Glomerular visceral epithelial cell (primary cell): ENCODE results near the gene CCDC30.
"Not testable (repeated sequence)": the region's sequence is repeated elsewhere in the genome, so short reads cannot be mapped to it uniquely, and the experiment has no call there.

Experiments
- DNase-seq: peaks from one replicate; pipeline ENCODE4 v3.0.0-alpha.2; 2016; ENCODE audit errors: extremely low spot score

Gene CCDC30

DNA sequence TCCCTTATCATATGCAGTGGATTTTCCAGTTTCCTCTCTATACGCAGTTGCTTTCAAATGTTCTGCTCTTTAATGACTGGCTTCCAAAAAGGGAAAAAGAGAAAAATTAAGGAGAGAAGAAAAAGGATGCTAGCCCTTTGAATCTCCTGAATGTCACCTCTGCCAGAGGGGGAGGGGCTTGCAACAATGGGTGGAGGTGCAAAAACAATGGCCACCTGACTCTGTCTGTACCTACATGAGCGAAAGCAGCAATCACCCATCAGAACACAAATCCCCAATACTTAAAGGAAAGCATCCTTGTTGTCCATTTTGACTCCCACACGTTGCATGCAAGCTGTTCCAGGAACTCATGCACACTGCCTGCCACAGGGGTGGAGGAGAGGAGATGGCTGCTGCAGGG is 61.2 kb downstream of the CCDC30 start:
- DNase-seq = no peak

DNA sequence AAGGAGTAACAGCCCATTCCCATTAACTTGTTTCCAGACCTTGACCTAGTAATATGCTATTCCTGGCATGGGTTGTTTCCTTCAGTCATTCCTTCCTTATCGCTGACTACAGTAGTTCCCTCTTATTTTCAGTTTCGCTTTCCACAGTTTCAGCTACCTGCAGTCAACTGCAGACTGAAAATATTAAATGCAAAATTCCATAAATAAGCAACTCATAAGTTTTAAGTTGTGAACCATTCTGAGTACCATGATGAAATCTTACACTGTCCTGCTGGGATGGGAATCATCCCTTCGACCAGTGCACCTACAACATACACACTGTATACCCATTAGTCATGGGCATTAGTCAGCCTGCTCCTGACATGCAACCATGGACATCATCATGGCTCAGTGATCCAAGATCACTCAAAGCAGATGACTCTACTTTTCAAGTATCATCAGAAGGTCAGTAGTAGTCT is 66.7 kb downstream of the CCDC30 start:
- peak; percentile 89 for DNase-seq

DNA sequence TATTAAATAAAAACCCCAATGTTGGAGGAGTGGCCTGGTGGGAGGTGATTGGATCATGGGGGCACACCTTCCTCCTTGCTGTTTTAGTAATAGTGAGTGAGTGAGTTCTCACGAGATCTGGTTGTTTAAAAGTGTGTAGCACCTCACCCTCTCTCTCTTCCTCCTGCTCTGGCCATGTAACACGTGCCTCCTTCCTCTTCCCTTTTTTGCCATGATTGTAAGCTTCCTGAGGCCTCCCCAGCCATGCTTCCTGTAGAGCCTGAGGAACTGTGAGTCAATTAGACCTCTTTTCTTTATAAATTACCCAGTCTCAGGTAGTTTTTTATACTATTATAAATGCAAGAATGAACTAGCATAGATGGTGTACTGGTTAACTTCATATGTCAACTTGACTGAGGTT is 68.0 kb downstream of the CCDC30 start:
- no peak for DNase-seq

DNA sequence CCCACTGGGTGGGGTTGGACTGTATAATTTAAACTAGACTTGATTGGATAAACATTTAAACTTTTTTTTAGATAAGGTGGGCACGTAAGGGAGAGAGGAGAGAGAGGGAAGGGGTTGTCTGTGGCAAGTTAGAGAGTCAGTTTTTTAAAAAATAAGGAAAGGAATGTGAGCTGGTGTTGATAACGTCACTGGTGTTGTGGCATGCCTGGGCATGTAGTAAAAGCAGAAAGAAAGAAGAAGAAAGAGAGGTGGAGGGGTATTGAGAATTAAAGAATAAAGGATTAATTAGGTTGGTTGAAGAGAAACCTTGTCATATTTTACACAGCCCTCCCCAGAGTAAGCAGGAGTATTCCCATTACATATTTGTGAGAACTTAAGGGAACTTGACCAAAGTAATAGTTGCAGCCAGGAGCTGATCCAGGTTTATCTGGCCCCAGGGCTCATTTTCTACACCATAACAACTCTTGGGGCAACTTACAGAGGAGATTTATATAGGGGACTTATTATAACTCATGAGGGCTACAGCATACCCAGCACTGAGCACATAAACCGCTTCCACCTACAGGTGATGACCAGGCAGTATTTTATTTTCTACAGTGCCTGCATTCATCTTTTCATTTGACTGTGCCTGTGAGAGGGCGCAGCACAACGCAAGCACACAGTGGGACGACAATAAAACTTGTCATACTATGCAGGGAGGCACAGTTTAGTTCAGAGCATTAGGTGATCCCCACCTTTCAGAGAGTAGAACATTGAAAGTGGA is 70.2 kb downstream of the CCDC30 start:
- no peak for DNase-seq

DNA sequence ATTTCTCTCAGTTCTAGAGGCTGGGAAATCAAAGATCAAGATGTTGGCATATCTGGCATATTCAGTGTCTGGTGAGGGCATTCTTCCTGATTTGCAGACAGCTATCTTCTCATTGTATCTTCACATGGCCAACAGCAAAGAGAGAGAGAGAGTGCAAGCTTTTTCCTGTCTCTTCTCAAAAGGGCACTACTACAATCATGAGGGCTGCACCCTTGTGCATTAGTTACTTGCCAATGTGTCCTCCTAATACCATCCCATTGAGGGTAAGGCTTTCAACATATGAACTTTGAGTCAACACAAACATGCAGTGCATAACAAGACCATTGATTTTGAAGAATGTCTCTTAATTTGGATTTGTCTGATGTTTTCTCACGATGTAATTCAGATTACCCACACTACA is 78.0 kb downstream of the CCDC30 start:
- no peak for DNase-seq

DNA sequence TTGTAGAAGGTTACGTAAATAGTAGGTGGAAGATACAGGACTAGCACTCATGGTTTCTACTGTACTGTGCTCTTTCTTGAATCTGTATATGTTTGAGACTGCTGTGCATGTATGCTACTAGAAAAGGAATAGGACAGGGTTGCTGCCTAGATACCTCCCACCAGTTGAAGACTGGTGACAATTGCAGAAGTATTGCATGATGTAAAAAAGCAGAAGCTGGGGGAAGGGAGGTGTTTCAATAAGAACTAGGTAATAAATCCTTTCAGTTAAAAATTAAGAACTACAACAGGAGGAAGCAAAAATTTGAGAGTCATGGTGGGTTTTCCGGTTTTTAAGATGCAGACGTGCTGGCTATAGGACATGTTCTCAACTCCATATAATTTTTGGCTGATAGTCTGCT is 88.1 kb downstream of the CCDC30 start:
- no peak for DNase-seq

DNA sequence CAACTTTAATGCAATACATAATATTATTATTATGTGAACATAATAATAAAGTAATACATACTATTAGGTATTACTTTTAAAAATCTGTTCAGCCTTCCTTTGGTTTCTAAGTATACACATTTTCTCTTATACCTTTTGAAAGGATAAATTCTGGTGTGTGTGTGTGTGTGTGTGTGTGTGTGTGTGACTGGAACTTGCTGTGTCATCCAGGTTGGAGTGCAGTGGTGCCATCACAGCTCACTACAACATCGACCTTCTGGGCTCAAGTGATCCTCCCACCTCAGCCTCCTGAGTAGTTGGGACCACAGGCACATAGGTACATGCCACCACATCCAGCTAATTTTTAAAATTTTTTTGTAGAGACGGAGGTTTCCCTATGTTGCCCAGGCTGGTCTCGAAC is 88.5 kb downstream of the CCDC30 start:
- DNase-seq = no peak

DNA sequence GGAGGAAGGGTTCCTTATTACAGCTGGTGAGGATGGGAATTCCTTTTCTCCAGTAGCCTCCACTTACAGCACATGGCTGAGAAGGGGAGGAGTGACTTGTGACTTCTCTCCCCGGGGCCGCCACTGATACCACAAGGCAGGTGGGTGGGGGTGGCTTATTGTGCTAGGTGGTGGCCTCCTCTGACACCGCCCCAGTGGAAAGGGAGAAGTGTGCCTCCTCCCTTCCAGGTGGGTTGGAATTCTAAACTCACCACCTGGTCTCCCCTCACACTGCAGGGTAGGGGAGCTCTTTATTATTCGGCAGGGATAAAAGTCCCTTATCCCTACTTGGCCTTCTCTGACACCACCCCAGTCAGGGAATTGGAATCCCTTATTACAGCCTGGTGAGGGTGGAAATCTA is 89.5 kb downstream of the CCDC30 start:
- DNase-seq = no peak

DNA sequence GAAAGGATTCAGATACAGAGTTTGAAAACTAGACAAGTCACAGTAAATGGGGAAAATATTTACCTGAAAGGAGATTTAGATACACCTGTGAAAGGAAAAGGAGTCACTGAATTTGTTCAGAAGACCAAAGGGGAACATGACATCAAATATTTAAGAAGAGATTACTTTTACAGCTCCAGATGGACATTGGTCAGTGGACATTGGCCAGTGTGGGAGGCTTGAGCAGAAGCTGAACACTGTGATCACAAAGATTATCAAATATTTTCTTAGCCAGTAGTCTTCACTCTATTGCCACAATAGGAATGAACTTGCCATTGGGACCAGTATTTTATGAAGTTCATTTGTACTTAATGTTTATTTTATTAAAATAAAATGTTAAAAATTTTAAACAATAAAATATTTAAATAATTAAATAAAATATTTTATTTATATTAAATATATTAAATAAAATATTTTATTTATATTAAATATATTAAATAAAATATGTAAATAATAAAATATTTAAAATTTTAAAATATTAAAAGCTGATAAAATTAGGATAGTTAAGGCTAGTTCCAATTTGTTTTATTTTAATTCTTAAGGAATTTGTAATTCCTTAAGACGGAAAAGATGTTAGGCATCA is 94.3 kb downstream of the CCDC30 start:
- DNase-seq = no peak

DNA sequence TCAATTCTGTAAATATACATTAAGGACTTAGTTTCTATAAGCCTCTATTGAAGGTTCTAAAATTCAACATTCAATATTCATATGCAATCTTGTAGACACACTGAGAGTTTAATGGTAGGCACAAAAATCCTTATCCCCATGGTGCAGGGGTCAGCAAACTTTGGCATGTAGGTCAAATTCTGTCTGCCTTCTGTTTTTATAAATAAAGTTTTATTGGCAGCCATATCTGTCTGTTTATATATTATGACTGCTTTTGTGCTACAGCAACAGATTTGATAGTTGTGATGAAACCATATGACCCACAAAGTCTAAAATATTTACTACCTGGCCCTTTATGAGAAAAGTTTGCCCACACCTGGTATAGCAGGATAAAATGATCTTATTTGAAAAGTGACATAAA is 104.0 kb downstream of the CCDC30 start:
- no peak for DNase-seq

DNA sequence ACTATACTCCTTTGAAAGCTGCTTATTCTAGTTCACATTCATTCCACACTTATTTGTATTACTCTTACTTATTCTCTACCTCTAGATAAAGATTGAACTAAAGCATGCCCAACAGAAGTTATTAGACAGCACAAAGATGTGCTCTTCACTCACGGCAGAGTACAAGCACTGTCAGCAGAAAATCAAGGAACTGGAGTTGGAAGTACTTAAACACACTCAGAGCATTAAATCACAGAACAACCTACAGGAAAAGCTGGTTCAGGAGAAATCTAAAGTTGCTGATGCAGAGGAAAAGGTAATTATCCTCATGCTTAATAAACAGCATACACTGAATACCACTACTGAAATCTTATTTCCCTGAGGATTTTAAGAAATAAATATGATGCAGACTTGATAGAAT is 113.8 kb downstream of the CCDC30 start:
- no peak for DNase-seq

DNA sequence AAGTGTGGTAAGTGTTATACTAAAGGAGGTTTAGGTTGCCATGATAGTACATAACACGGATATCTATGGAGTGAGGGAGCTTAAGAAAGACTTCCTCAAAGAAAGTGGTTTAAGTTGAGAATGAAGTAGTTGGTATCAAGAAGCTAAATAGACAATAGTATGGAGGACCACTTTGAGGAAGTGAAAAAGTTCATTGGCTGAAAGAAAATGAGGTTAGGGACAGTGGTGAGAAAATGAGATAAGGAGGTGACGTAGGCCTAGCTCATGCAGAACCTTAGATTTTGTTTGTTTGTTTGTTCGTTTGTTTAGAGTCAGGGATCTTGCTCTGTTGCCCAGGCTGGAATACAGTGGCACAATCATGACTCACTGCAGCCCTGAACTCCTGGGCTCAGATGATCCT is 122.9 kb downstream of the CCDC30 start:
- no peak for DNase-seq

DNA sequence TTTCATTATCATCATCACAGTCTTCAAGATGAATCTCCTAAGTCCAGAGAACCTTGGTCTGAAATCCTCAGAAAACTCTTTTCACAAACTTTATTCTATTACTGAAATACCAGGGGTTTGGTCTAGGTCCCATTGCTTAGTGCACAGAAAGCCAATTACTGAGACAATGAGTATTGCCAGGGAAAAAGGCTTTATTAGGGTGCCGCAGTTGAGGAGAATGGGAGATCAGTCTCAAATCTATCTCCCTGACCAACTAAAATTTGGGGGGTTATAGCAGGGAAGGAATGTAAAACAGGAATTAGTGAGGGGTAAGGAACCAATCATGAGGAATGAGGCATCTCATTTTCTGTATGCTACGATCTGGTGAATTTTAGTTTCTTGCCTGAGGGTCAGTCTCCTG is 124.7 kb downstream of the CCDC30 start:
- DNase-seq = no peak

DNA sequence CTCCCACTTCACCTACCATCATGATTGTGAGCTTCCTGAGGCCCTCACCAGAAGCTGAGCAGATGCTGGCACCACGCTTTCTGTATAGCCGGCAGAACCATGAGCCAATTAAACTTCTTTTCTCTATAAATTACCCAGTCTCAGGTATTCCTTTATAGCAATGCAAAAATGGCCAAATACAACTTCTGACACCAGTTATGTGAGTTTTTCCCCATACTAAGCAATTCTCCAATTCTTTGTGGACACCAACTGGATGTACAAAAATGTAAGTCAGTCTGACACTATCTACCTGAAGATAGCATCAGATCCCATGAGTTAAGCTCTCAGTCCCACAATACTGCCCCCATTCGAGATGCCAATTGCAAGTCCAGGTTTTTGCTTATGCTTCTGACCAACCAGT is 129.7 kb downstream of the CCDC30 start:
- DNase-seq = no peak

DNA sequence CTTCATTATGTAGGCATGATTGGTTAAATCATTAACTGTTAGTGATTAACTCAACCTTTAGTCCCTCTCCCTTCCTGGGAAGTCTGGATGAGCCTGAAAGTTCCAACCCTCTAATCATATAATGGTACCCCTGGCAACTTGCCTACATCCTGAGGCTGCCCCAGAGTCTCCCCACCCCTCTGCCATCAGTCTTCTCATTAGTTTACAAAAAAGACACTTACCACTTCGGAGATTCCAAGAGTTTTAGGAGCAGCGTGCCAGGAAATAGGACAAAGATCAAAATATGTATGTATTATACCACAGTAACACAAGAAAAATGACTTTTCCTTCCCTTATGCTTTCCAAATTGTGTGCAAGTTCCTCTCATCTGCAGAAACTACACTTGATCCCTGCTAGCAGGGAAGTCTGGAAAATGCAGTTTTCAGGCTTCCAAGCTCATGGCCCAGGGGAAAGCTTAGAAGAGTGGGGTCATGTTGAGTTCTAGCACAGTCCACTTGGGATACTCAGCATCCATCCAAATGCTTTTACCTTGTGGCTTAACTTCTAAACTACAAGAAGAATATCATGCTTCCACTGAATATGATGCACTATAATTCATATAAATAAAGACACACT is 130.5 kb downstream of the CCDC30 start:
- no peak for DNase-seq

DNA sequence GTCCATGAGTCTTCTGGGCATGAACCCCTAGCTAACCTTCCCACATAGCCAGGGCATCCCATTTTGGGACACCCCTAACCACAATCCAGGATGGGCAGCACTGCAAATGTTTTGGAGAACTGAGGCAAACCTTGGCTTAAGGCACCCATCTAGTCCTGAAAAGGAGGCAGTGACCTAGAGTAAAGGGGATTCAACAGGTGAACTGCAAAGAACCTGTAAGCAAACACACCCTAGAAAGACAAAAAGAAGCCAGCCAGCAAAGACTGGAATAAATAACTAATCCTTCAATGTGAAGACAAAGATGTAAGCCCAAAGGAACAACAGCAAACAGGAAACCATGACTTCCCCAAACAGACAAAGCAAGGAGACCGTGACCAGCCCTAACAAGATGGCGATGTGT is 138.4 kb downstream of the CCDC30 start:
- no peak for DNase-seq

DNA sequence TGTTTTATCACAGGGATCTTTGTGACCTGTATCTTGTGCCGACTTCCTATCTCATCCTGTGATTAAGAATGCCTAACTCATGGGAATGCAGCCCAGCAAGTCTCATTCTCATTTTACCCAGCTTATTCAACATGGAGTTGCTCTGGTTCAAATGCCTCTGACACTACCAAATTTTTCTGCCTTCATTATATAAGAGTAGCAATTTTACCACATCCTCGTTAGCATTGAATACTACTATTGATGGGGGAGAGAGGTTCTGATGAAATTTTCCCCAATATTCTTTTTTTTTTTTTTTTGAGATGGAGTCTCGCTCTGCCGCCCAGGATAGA is 150.7 kb downstream of the CCDC30 start:
- DNase-seq = no peak

DNA sequence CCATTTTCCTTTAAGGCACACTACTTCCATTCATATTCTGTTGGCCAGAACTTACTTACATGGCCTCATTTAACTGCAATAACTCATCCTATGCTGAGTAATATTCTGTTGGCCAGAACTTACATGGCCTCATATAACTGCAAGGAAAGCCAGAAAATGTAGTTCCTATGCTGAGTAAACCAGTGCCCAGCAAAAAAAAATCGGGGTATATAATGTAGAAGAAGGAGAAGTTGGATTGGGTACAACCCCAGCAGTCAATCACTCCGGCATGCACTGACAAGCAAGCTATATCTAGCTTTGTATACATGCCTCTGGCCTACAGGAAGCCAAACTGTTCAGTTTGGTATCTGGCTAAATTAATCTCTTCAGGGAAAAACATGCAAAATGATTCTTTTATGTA is 155.8 kb downstream of the CCDC30 start:
- no peak for DNase-seq

DNA sequence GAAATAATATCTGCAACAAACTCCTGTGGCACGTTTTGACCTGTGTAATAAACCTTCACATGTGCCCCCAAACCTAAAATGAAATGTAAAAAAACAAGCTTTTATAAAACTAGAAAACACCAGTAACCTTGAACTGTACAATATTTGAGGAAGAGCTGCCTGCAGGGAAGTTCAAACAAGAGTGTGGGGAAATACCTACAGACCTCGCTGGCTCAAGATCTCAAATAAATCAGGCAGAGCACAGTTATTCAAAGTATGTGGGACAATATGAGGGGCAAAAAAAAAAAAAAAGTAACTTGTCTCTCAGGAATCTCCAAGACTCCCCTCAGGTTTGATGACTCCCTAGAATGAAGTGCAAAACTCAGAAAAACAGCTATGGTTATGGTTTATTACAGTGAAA is 157.2 kb downstream of the CCDC30 start:
- no peak for DNase-seq

DNA sequence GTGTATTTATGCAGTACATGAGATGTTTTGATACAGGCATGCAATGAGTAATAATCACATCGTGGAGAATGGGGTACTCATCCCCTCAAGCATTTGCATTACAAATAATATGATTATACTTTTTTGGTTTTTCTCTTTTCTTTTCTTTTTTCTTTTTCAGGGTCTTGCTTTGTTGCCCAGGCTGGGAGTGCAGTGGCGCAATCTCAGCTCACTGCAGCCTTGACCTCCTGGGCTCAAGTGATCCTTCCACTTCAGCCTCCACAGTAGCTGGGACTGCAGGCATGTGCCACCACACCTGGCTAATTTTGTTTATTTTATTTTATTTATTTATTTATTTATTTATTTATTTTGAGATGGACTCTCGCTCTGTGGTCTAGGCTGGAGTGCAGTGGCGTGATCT is 158.1 kb downstream of the CCDC30 start:
- DNase-seq = not testable (repeated sequence)

DNA sequence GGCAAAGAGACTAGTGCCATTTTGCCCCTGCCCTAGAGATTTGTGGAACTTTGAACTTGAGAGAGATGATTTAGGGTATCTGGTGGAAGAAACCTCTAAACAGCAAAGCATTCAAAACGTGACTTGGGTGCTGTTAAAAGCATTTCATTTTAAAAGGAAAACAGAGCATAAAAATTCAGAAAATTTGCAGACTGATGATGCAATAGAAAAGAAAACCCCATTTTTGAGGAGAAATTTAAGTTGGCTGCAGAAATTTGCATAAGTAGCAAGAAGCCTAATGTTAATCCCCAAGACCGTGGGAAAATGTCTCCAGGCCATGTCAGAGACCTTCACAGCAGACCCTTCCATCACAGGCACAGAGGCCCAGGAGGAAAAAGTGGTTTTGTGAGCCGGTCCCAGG is 164.1 kb downstream of the CCDC30 start:
- DNase-seq = not testable (repeated sequence)

DNA sequence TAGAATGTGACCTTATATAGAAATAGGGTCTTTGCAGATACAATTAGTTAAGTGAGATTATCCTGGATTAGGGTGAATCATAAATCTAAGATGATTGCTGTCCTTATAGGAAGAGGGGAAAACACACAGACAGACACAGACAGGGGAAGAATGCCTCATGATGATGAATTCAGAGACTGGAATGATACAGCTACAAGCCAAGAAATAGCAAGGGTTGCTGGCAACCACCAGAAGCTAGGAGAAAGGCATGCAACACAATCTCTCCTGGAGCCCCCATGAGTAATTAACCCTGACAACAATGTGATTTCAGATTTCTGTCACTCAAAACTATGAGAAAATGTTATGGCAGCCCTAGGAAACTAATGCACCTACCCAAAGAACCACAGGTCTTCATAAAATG is 176.0 kb downstream of the CCDC30 start:
- DNase-seq = no peak

DNA sequence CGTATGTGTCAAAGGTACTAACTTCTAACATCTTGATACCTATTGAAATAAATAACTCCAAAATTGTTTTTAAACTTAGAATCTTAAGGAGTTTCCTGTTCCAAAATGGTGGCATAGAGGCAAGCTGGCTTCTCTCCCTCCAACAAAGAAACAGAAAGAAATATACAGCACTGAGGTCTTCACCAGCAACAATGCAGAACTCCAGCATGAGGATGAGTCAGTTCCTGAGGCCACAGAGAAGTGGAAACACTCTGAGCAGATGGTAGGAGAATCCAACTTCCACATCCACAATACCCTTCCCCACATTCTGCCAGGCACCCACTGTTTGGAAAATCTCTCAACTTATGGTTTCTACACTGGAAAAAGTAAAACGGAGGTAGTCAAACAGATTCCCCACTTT is 183.0 kb downstream of the CCDC30 start:
- DNase-seq = no peak
